Left renal cortex interstitium (tissue), 4 donors: Measurements from ENCODE around the gene FOLR2. TPM values are rescaled to one million over a fixed set of nuclear protein-coding genes. Genes with fewer than 3 reads are reported as not detected.
"Not testable (repeated sequence)": the region's sequence is repeated elsewhere in the genome, so short reads cannot be mapped to it uniquely, and the experiment has no call there.

Experiments used
- DNase-seq, 4 donors: peaks; one replicate each; pipeline ENCODE4 v3.0.0-alpha.2; 2013; ENCODE audit warnings: low read depth in 4 of 4, low spot score in 2 of 4, missing footprints in 1 of 4
- polyA plus RNA-seq, 4 donors: library from polyadenylated mRNA; unstranded; fragments of 120-200 nt; gene quantifications; one replicate each; pipeline ENCODE4 v1.2.1, GENCODE V29; 2013; ENCODE audit not compliant: insufficient read length in 4 of 4

The FOLR2 gene
- polyA plus RNA-seq, 4 donors, result 8.3 to 13.0 (median 11.0) TPM

- DNase-seq, result not testable (repeated sequence)
Measured at GRCh38 chr11:72266960-72267359, 50.4 kb downstream of the FOLR2 start.

GRCh38 chr11:72267956-72268617 lies 51.5 kb downstream of the FOLR2 start:
- DNase-seq, result no peak

Other genes with a start within 250 kb of the FOLR2 start
- gene IL18BP, start 217.9 kb upstream of the FOLR2 start, polyA plus RNA-seq, result 10 to 100 TPM in 2 of 4 donors, 1 to 10 TPM in 2; 5.1 to 15.3 (median 10.5) TPM
- 100 to 1,000 TPM; 232 to 355 (median 282) TPM for gene NUMA1, start 136.3 kb upstream of the FOLR2 start, polyA plus RNA-seq
- 10 to 100 TPM; 20.1 to 37.3 (median 26.5) TPM for gene LRRC51, start 135.9 kb upstream of the FOLR2 start, polyA plus RNA-seq
- 100 to 1,000 TPM; 112 to 127 (median 119) TPM for gene LAMTOR1, start 113.5 kb upstream of the FOLR2 start, polyA plus RNA-seq
- gene TOMT, start 110.9 kb upstream of the FOLR2 start, polyA plus RNA-seq, result not detected
- 10 to 100 TPM; 47.2 to 57.8 (median 50.2) TPM for gene ANAPC15, start 104.1 kb upstream of the FOLR2 start, polyA plus RNA-seq
- gene FOLR3, start 81.1 kb upstream of the FOLR2 start, polyA plus RNA-seq, result 1 to 10 TPM; 1.7 to 3.4 (median 2.6) TPM
- gene FOLR1, start 24.7 kb upstream of the FOLR2 start, polyA plus RNA-seq, result 10 to 100 TPM; 49.6 to 53.3 (median 51.3) TPM
- 100 to 1,000 TPM; 123 to 218 (median 160) TPM for gene INPPL1, start 8.0 kb downstream of the FOLR2 start, polyA plus RNA-seq
- gene PHOX2A, start 27.4 kb downstream of the FOLR2 start, polyA plus RNA-seq, result not detected
- gene CLPB, start 217.7 kb downstream of the FOLR2 start, polyA plus RNA-seq, result 10 to 100 TPM; 11.3 to 15.8 (median 13.5) TPM